Measurements from ENCODE around the gene BPTF.

GRCh38 chr17:67853703-67854102 is 28.4 kb downstream of the BPTF start:
- TF ChIP-seq CTCF (conservative IDR thresholded peaks at IDR 0.05) (no peak), ZFX (IDR thresholded peaks at IDR 0.05) (no peak)

Measured in C4-2B (cell line).